SU-DHL-6 (cell line): ENCODE measurements around the gene ARF4.
"Not testable (repeated sequence)": the region's sequence is repeated elsewhere in the genome, so short reads cannot be mapped to it uniquely, and the experiment has no call there.

Experiments used
- H2AFZ ChIP-seq: fragments of 200-600 bp; sonication (generic); 2 replicates; pipeline ENCODE4 v1.6.1; 2014; ENCODE audit warnings: low read depth, mild to moderate bottlenecking, moderate library complexity, mixed read lengths, antibody characterized with exemption, low read length; ENCODE audit not compliant: severe bottlenecking
- H3F3A ChIP-seq: fragments of 200-600 bp; shearing (Covaris generic); 2 replicates; pipeline ENCODE4 v1.6.0; 2016; ENCODE audit warnings: antibody characterized with exemption, mild to moderate bottlenecking; ENCODE audit not compliant: insufficient read depth
- H3K27ac ChIP-seq: fragments of 200-600 bp; sonication (generic); 2 replicates; pipeline ENCODE4 v1.5.1; 2016; ENCODE audit warnings: low read depth, mild to moderate bottlenecking, low read length, moderate library complexity, mixed read lengths
- H3K27me3 ChIP-seq: fragments of 200-600 bp; sonication (generic), shearing (Covaris generic); 2 replicates; pipeline ENCODE4 v1.6.0; 2014; ENCODE audit warnings: mild to moderate bottlenecking, low read length
- H3K36me3 ChIP-seq: fragments of 200-600 bp; sonication (generic); 2 replicates; pipeline ENCODE4 v1.6.1; 2014; ENCODE audit warnings: mild to moderate bottlenecking, low read length, mixed read lengths
- H3K4me2 ChIP-seq: fragments of 300-600, 200-600 bp; shearing (Covaris generic), sonication (generic); 2 replicates; pipeline ENCODE4 v1.6.0; 2014; ENCODE audit warnings: low read length, low read depth, mild to moderate bottlenecking; ENCODE audit not compliant: poor library complexity, severe bottlenecking
- H3K4me3 ChIP-seq: fragments of 200-600 bp; sonication (generic); 2 replicates; pipeline ENCODE4 v1.5.1; 2014; ENCODE audit warnings: antibody characterized with exemption, low read length, mild to moderate bottlenecking, mixed read lengths; ENCODE audit not compliant: insufficient read depth, poor library complexity, severe bottlenecking
- H3K79me2 ChIP-seq: fragments of 200-600 bp; sonication (generic); 2 replicates; pipeline ENCODE4 v1.6.1; 2014; ENCODE audit warnings: mild to moderate bottlenecking, low read length, moderate library complexity; ENCODE audit not compliant: insufficient read depth
- H3K9ac ChIP-seq: fragments of 200-600 bp; sonication (generic); 2 replicates; pipeline ENCODE4 v1.7.0; 2014; ENCODE audit warnings: mild to moderate bottlenecking, low read length
- H3K9me2 ChIP-seq: fragments of 200-600 bp; sonication (generic); replicated peaks from 2 replicates; pipeline ENCODE4 v1.6.1; 2014; ENCODE audit warnings: low read length; ENCODE audit not compliant: insufficient read depth
- H3K9me3 ChIP-seq: fragments of 200-600 bp; sonication (generic); 2 replicates; pipeline ENCODE4 v1.6.1; 2014; ENCODE audit warnings: low read length, mixed read lengths; ENCODE audit not compliant: insufficient read depth
- H4K20me1 ChIP-seq: fragments of 200-600 bp; sonication (generic); 2 replicates; pipeline ENCODE4 v1.6.1; 2014; ENCODE audit warnings: low read depth, mild to moderate bottlenecking, antibody characterized with exemption, low read length, moderate library complexity, mixed read lengths
- CTCF ChIP-seq: fragments of 200-600 bp; sonication (generic); IDR thresholded peaks from one replicate; pipeline ENCODE4 v1.5.1; 2017; ENCODE audit warnings: antibody characterized with exemption, mild to moderate bottlenecking, low read length, moderate library complexity; ENCODE audit not compliant: insufficient read depth, poor library complexity, severe bottlenecking
- EZH2phosphoT487 ChIP-seq: fragments of 200-600 bp; sonication (generic), shearing (Covaris generic); conservative IDR thresholded peaks from 2 replicates; pipeline ENCODE4 v1.6.1; 2018; ENCODE audit warnings: mild to moderate bottlenecking, antibody characterized with exemption, low read length, moderate library complexity, mixed read lengths

ARF4 gene

GRCh38 chr3:57637391-57637790 is 40.2 kb upstream of the ARF4 start:
- no peaks in the 10 kb centered on the region for H3F3A ChIP-seq

GRCh38 chr3:57634259-57634658 is 37.1 kb upstream of the ARF4 start:
- H3K9ac ChIP-seq, H3K9me2 ChIP-seq, H4K20me1 ChIP-seq, H3K9me3 ChIP-seq, H3K4me3 ChIP-seq, H3F3A ChIP-seq, H3K79me2 ChIP-seq, H3K4me2 ChIP-seq, H3K27me3 ChIP-seq, H2AFZ ChIP-seq, H3K27ac ChIP-seq: not testable (repeated sequence)
- peaks cover 38% of the 10 kb centered on the region; the same call in 1 of the 2 replicates for H3K36me3 ChIP-seq

More at GRCh38 chr3:57637391-57637790, 40.2 kb upstream of the ARF4 start:
- Histone ChIP-seq H3K9me3 (no peaks in the 10 kb centered on the region), H3K4me3 (no peak overlapping the region), H3K27ac (no peak overlapping the region), H3K36me3 (peaks cover 39% of the 10 kb centered on the region; the same call in 1 of the 2 replicates), H3K9me2 (no peaks in the 10 kb centered on the region), H3K9ac (no peak overlapping the region), H2AFZ (no peak overlapping the region), H3K27me3 (no peaks in the 10 kb centered on the region), H3K79me2 (no peaks in the 10 kb centered on the region), H3K4me2 (no peak overlapping the region), H4K20me1 (no peaks in the 10 kb centered on the region)
- no peak for TF ChIP-seq EZH2phosphoT487
- TF ChIP-seq CTCF = no peak

GRCh38 chr3:57627976-57628375 is 30.8 kb upstream of the ARF4 start:
- H3F3A ChIP-seq = no peaks in the 10 kb centered on the region
- no peaks in the 10 kb centered on the region for H3K27me3 ChIP-seq
- H3K4me2 ChIP-seq = no peak overlapping the region
- no peak overlapping the region for H3K4me3 ChIP-seq
- H4K20me1 ChIP-seq = no peaks in the 10 kb centered on the region
- no peaks in the 10 kb centered on the region for H3K9me2 ChIP-seq
- H3K9me3 ChIP-seq = no peaks in the 10 kb centered on the region
- H3K36me3 ChIP-seq = peaks cover 41% of the 10 kb centered on the region; the same call in 1 of the 2 replicates
- H3K9ac ChIP-seq = no peak overlapping the region
- H3K79me2 ChIP-seq = no peaks in the 10 kb centered on the region
- TF ChIP-seq EZH2phosphoT487 (no peak), CTCF (no peak)
- H3K27ac ChIP-seq = no peak overlapping the region
- no peak overlapping the region for H2AFZ ChIP-seq

GRCh38 chr3:57624801-57625200 is 27.7 kb upstream of the ARF4 start:
- H4K20me1 ChIP-seq = no peaks in the 10 kb centered on the region
- no peak overlapping the region for H3K9ac ChIP-seq
- TF ChIP-seq EZH2phosphoT487 = no peak
- TF ChIP-seq CTCF = no peak
- no peak overlapping the region for H2AFZ ChIP-seq
- H3K9me2 ChIP-seq = no peaks in the 10 kb centered on the region
- no peak overlapping the region for H3K27ac ChIP-seq
- no peak overlapping the region for H3K4me3 ChIP-seq
- H3K4me2 ChIP-seq = no peak overlapping the region
- H3K79me2 ChIP-seq = no peaks in the 10 kb centered on the region
- no peaks in the 10 kb centered on the region for H3F3A ChIP-seq
- no peaks in the 10 kb centered on the region for H3K9me3 ChIP-seq
- H3K36me3 ChIP-seq = peaks cover 24% of the 10 kb centered on the region; the same call in 1 of the 2 replicates
- no peaks in the 10 kb centered on the region for H3K27me3 ChIP-seq
